Breast epithelium (tissue), 3 donors: Measurements from ENCODE around the gene ZBTB37.

ENCODE experiments used
- POLR2A ChIP-seq: fragments of 450-650 bp; IDR thresholded peaks from one replicate; pipeline ENCODE4 v1.6.1; 2016; ENCODE audit warnings: antibody characterized with exemption, mild to moderate bottlenecking, moderate library complexity
- TF ChIP-seq, protein P1 (sequence below), 3 donors: fragments of 450-650 bp; IDR thresholded peaks; one replicate each; pipeline ENCODE4 v1.5.1; 2016 to 2017; ENCODE audit warnings: antibody characterized with exemption in 3 of 3, mild to moderate bottlenecking in 3 of 3, moderate library complexity in 3 of 3

DNA sequence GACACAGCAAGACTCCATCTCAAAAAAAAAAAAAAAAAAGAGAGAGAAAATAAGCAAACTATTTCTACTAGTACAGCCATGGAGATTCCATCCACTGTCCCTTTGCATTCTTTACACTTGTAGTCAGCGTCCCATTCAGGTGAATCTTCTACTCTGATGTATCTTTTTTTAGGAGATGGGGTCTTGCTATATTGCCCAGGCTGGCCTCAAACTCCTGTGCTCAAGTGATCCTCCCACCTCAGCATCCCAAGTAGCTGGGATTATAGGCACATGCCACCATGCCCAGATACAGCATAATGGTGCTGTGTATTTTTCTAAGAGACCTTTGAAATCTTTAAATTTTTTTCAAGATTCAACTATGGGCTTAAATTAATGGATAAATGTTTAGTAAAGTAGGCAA is 35.4 kb upstream of the ZBTB37 start:
- TF ChIP-seq, protein P1, sequence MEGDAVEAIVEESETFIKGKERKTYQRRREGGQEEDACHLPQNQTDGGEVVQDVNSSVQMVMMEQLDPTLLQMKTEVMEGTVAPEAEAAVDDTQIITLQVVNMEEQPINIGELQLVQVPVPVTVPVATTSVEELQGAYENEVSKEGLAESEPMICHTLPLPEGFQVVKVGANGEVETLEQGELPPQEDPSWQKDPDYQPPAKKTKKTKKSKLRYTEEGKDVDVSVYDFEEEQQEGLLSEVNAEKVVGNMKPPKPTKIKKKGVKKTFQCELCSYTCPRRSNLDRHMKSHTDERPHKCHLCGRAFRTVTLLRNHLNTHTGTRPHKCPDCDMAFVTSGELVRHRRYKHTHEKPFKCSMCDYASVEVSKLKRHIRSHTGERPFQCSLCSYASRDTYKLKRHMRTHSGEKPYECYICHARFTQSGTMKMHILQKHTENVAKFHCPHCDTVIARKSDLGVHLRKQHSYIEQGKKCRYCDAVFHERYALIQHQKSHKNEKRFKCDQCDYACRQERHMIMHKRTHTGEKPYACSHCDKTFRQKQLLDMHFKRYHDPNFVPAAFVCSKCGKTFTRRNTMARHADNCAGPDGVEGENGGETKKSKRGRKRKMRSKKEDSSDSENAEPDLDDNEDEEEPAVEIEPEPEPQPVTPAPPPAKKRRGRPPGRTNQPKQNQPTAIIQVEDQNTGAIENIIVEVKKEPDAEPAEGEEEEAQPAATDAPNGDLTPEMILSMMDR (IDR thresholded peaks at IDR 0.05) = no peak
- no peak for TF ChIP-seq POLR2A
